ENCODE results near the gene NABP2. TPM values are rescaled to one million over a fixed set of nuclear protein-coding genes. Genes with fewer than 3 reads are reported as not detected.

NABP2 gene
- total and polyA plus RNA-seq, 2 of the 4 experiments (the other 2 are of a cell fraction), result 29.2 to 37.4 TPM

DNA sequence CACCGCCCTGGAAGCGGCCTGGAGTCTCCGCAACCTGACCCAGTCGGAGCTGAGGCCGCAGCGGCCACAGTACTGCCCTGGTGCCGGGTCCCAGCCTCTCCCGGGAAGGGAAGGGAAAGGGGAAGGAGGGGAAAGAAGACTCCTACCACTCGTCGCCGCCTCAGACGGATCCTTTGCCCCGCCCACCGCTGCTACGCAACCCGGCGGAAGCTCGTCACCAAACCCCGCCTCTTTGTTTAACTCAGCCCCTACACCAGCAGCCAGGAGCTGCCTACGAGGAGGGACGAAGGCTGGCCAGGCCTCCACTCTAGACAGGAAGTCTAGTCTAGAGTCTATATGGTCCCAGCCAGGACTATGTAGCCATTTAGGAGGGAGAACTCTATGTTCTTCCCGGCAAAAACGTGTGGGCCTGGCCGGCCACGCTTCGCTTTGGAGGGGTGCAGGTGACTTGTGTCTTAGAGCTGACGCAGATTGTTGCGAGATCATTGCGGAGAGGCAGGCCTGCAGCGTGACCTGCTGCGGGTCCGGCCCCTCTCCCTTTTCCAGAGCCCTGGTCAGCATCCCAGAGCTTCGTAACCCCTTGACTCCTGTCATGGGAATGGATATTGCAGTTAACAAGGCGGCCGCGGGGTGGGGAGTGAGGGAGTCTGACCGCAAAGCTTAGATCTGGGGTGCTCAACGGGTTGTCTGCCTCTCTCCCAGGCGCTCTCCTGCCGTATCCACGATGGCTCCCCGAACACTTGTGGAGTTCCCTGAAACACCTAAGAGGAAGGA is 2.2 kb upstream of the NABP2 start, which contains the start of gene RNF41:
TSS of gene RNF41 (minus strand) at position 166 of the 774 bp plus-strand sequence. CDS start 7,875 bp downstream, outside the sequence.
- 5% methylated on average over 8 of the region's 42 CpGs; no CpG with 5 or more reads in 1 of the 2 experiments for WGBS, 2 experiments (ENCODE audit: extremely low coverage in 2 of 2, insufficient read length in 1 of 2)
- Histone ChIP-seq H3K4ac (ENCODE audit: low read depth, low read length) (peak within 1 kb of the TSS; percentile 98), H3K27me3 (ENCODE audit: control insufficient read depth, insufficient read depth, low read length) (no peaks in the 10 kb centered on the region), H2BK5ac (ENCODE audit: low read depth, low read length, poor library complexity, severe bottlenecking) (peak within 1 kb of the TSS; percentile 94), H2AK5ac (ENCODE audit: low read depth, low read length) (peak within 1 kb of the TSS; percentile 92), H2AK9ac (replicated peaks; ENCODE audit: low read depth, low read length, poor library complexity) (peak within 1 kb of the TSS; percentile 95), H3K18ac (ENCODE audit: low read depth, low read length) (peak within 1 kb of the TSS; percentile 88), H3K23ac (ENCODE audit: low read depth, low read length) (peak within 1 kb of the TSS; percentile 94), H4K8ac (ENCODE audit: low read depth in 2 of 2, low read length in 2 of 2) (peak within 1 kb of the TSS; percentile 84 to 97), H2AFZ (replicated peaks; ENCODE audit: low read length, poor library complexity) (peak within 1 kb of the TSS; percentile 87), H3K27ac (ENCODE audit: insufficient read depth, low read length) (peak within 1 kb of the TSS; percentile 95), H3K4me3 (ENCODE audit: insufficient read depth, low read depth, low read length) (peak within 1 kb of the TSS; percentile 79), H4K20me1 (ENCODE audit: insufficient read depth, low read length) (peaks cover 6% of the 10 kb centered on the region; the same call in 1 of the 2 replicates), H3K14ac (replicated peaks; ENCODE audit: low read depth, low read length) (peak within 1 kb of the TSS; percentile 98), H3K56ac (ENCODE audit: extremely low read depth, insufficient read depth, low read length) (peak within 1 kb of the TSS; percentile 93), H2BK15ac (ENCODE audit: low read depth, low read length) (peak within 1 kb of the TSS; percentile 79), H3K36me3 (ENCODE audit: control insufficient read depth, insufficient read depth, low read length) (peaks cover 4% of the 10 kb centered on the region; the same call in 1 of the 2 replicates), H3K4me1 (ENCODE audit: control insufficient read depth, insufficient read depth, low read length) (peaks cover 4% of the 10 kb centered on the region; the same call in 1 of the 2 replicates), H2BK120ac (ENCODE audit: low read depth, low read length) (peak within 1 kb of the TSS; percentile 81), H3K79me1 (ENCODE audit: low read depth in 1 of 2, low read length in 2 of 2) (peaks cover 23 to 49% of the 10 kb centered on the region in 2 experiments), H3K4me2 (ENCODE audit: low read depth, low read length) (peak within 1 kb of the TSS; percentile 93), H3K9me3 (ENCODE audit: control insufficient read depth, insufficient read depth, low read length) (no peaks in the 10 kb centered on the region), H2BK20ac (ENCODE audit: low read depth, low read length) (peak within 1 kb of the TSS; percentile 23), H3K9me1 (ENCODE audit: insufficient read depth, low read length) (peaks cover 16% of the 10 kb centered on the region), H3K9ac (ENCODE audit: low read depth, low read length) (peak within 1 kb of the TSS; percentile 95), H4K5ac (ENCODE audit: low read depth, low read length) (peak within 1 kb of the TSS; percentile 93), H4K91ac (ENCODE audit: insufficient read depth, low read depth, low read length) (peak within 1 kb of the TSS; percentile 96)
- BruUV-seq (replicated peaks), result no TSS peak
- in situ Hi-C loops (cut with MboI; ENCODE audit: low sequenced_read_pairs) (no loop called here), dilution Hi-C loops (cut with HindIII; ENCODE audit: low sequenced_read_pairs, unreplicated experiment) (no loop called here), intact Hi-C loops (cut with micrococcal nuclease) (loop anchor here (2.0 kb wide), 2 partner anchors 15 to 63 kb away; partner anchors contain the start of gene MYL6)
- DNase-seq (peak; percentile 97), ATAC-seq (ENCODE audit: low read depth) (peak; percentile 76)
- ChIA-PET CTCF (interaction anchor here (0.6 to 2.0 kb wide), 14 partner anchors 14 to 1623 kb away, joined by 3 to 22 read pairs (median 4); partner anchors contain the start of gene SMARCC2), POLR2A (ENCODE audit: unreplicated experiment) (interaction anchor here (0.5 to 1.7 kb wide), 8 partner anchors 8 to 99 kb away, joined by 3 to 5 read pairs (median 4); partner anchors contain the start of genes ANKRD52, ESYT1 and SMARCC2)
- TF ChIP-seq MAFK (IDR thresholded peaks at IDR 0.05; ENCODE audit: low read depth, low read length) (no peak), CHD1 (IDR thresholded peaks at IDR 0.05; ENCODE audit: low read depth, low read length) (0 out of 2 replicates have a peak, but pooled peaks have one; percentile 32), ELK1 (IDR thresholded peaks at IDR 0.05; ENCODE audit: borderline replicate concordance, low read depth, low read length) (no peak), POLR2A (IDR thresholded peaks at IDR 0.05; ENCODE audit: low read depth, low read length) (peak; percentile 93), MAZ (IDR thresholded peaks at IDR 0.05; ENCODE audit: borderline replicate concordance, low read depth, low read length) (0 out of 2 replicates have a peak, but pooled peaks have one; percentile 30), SMC3 (IDR thresholded peaks at IDR 0.05; ENCODE audit: low read depth, low read length) (no peak), CEBPB (IDR thresholded peaks at IDR 0.05; ENCODE audit: low read depth, low read length) (peak; percentile 54; the same call in 1 of the 2 replicates), RAD21 (IDR thresholded peaks at IDR 0.05; ENCODE audit: low read length) (no peak), BHLHE40 (IDR thresholded peaks at IDR 0.05; ENCODE audit: low read depth, low read length) (peak; percentile 48), NFE2L2 (IDR thresholded peaks at IDR 0.05; ENCODE audit: low read depth, low read length) (0 out of 2 replicates have a peak, but pooled peaks have one; percentile 2)
- TF ChIP-seq, protein P1, sequence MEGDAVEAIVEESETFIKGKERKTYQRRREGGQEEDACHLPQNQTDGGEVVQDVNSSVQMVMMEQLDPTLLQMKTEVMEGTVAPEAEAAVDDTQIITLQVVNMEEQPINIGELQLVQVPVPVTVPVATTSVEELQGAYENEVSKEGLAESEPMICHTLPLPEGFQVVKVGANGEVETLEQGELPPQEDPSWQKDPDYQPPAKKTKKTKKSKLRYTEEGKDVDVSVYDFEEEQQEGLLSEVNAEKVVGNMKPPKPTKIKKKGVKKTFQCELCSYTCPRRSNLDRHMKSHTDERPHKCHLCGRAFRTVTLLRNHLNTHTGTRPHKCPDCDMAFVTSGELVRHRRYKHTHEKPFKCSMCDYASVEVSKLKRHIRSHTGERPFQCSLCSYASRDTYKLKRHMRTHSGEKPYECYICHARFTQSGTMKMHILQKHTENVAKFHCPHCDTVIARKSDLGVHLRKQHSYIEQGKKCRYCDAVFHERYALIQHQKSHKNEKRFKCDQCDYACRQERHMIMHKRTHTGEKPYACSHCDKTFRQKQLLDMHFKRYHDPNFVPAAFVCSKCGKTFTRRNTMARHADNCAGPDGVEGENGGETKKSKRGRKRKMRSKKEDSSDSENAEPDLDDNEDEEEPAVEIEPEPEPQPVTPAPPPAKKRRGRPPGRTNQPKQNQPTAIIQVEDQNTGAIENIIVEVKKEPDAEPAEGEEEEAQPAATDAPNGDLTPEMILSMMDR (conservative IDR thresholded peaks at IDR 0.05; ENCODE audit: low read depth, low read length), result 0 out of 2 replicates have a peak, but pooled peaks have one; percentile 16
